ENCODE data around the gene ZBTB49.

The ZBTB49 gene

GRCh38 chr4:4284827-4285618 is 5.0 kb upstream of the ZBTB49 start:
- DNase-seq, result no peak

GRCh38 chr4:4288098-4288497 is 2.0 kb upstream of the ZBTB49 start:
- no peak for DNase-seq

DNA sequence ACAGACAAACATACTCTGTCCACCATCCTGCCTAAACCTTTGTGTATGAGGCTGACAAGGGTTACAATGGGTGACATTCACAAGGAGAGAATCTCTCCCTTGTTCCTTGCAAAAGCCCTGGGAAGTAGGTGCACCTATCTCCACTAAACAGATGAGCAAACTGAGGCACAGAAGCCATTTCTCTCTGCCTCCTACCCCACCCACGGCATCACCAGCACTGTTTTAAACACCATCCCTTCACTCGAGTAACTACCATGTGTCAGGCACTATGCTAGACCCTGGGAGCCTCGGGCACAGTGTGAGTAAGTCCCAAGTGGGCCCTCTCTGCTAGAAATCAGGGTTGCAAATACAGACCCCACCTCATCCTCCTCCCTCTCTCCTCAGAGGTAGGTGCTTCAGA is 996 bp upstream of the ZBTB49 start:
- DNase-seq, result no peak

- no peak for DNase-seq
Observed at GRCh38 chr4:4289597-4289940, 482 bp upstream of the ZBTB49 start.

- no peak for DNase-seq
Observed at GRCh38 chr4:4293279-4293678, 3.2 kb downstream of the ZBTB49 start.

GRCh38 chr4:4296283-4296846 is 6.3 kb downstream of the ZBTB49 start:
- no peak for DNase-seq

- no peak for DNase-seq
Observed at GRCh38 chr4:4299006-4299405, 9.0 kb downstream of the ZBTB49 start.

DNA sequence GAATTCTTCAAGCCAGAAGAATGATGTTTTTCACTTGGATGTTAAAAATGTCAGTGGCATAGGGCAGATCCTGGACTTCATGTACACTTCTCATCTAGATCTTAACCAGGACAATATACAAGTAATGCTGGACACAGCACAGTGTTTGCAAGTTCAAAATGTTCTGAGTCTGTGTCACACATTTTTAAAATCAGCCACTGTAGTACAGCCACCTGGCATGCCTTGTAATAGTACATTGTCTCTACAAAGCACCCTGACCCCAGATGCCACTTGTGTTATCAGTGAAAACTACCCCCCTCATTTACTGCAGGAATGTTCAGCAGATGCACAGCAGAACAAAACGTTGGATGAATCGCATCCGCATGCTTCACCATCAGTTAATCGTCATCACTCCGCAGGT is 11.9 kb downstream of the ZBTB49 start:
- no peak for DNase-seq

- DNase-seq, result no peak
Observed at GRCh38 chr4:4302416-4302815, 12.4 kb downstream of the ZBTB49 start.

DNA sequence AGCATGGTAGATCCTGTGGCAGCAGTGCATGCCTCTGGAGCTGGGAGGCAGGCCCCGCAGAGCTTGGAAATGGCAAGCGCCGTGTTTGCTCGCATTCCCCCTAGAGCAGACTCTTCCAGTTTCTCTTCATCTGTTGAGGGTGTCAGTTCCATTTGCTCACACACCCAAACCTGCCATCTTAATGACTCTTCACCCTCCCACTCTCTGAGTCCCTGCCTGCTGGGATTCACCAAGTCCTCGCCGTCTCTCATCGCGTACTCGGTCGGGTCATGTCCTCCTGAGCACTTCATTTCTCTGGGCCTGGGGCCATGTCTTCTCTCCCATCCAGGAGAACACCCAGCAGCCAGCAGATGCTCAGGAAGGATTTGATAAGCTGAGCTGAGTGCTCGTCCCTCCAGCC is 16.9 kb downstream of the ZBTB49 start:
- no peak for DNase-seq

DNA sequence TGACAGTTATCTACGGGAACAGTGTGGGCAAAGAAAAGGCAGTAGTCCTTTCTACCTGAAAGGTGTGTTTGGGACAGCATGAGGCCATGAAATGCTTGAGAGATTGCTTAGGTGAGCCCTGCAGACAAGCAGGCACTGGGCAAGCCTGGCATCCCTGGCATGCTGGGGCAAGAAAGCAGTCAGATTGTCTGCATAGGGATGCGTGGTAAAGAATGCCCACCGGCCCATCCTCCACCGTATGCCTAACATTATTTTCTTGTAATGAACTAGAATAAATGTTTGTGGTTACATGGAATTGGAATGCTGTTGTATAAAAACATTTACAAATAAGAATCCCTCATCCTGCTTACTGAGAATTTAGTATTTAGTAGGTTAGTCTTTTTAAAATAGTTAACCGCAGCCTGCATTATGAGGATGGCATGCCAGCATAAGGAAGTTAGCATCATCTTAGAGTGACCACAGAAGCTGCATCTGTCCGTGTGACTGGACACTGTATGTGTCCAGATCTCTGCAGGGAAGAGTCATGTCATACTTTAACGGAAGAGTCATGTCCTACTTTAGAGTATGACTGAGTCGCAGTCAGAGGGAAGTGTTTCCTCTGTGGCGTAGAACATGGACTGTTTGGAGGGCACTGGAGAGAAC is 18.9 kb downstream of the ZBTB49 start:
- DNase-seq, result no peak

GRCh38 chr4:4311193-4311592 is 21.1 kb downstream of the ZBTB49 start:
- DNase-seq, result no peak

DNA sequence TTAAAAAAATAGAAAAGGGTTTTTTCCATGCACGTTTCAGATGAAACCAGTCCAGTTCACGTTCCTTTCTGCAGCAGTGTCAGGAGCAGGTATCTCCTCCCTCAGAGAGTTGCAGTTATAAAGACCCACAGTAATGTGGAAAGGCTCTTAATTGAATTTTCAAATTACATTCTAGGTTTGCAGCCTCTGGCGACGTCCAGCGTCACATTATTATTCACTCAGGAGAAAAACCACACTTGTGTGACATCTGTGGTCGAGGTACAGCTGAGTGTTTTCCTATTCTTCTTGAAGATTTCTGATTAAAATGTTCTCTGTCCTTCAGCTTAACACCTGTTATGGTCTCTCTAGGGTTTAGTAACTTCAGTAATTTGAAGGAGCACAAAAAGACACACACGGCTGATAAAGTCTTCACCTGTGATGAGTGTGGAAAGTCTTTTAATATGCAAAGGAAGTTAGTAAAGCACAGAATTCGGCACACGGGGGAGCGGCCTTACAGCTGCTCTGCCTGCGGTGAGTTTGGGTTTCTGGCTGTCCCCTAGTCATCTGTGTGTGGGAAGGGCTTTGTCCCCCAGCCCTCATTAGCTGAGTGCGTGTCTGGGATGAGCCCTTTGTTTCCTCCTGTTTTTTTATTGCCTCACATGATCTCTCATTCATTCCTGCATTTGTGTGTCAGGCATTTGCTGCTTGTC is 25.6 kb downstream of the ZBTB49 start:
- no peak for DNase-seq

- DNase-seq, result no peak
Observed at GRCh38 chr4:4316150-4316495, 26.1 kb downstream of the ZBTB49 start.

GRCh38 chr4:4317496-4318232 is 27.6 kb downstream of the ZBTB49 start:
- DNase-seq, result no peak

- DNase-seq, result no peak
Observed at GRCh38 chr4:4320528-4320927, 30.5 kb downstream of the ZBTB49 start.

- DNase-seq, result no peak
Observed at GRCh38 chr4:4320951-4321714, 31.1 kb downstream of the ZBTB49 start.

DNA sequence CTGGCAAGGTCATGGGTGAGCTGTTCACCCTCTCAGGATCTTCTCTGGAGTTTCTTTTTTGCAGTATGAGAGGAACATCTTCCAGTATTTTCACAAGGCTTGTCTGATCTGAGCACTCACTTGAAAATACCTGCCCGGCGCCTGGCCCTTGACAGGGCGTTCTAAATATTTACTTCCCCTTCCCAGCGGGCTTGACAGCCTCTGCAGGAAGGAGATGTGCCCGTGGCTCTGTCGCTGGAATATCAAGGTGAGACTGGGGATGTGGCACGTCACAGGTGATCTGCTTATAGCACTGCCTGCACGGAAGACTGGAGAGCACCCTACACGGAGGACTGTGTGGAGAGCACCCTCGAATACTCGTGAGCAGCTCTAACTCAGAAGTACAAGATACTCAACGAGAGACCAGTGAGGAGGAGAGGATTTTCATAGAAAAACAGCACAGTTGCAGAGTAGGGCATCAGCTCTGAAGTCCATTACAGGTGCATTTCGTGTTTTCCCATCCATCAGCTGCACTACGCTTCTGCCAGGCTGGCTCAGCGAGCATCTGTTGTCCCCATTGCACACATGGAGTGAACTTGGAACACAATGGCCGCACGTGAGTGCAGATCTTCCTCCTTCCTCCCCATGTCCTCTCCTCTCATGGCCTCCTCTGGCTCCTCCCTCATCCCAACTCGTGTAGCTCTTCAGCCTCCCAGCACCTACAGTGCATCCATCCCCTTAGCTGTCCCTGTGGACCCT is 32.1 kb downstream of the ZBTB49 start:
- DNase-seq, result no peak

GRCh38 chr4:4323705-4324534 is 33.9 kb downstream of the ZBTB49 start:
- no peak for DNase-seq

DNA sequence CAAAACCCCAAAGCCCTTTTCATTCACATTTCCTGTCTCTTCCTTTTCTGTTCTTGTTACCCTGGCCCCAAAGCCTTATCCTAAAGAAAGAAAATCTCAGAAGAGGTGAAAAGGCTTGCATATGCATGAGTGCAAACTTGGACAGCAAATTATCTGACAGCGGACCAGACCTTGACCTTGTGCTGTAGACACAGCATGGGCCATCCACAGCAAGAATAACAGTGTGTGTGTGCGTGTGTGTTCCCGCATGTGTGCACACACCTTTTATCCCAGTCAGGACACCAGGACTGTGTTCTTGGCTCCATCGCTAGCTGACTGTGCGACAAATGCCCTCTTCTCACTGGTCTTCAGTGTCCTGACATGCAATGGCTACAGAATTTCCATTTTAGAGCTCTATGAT is 35.3 kb downstream of the ZBTB49 start:
- DNase-seq, result no peak

- no peak for DNase-seq
Observed at GRCh38 chr4:4326166-4326565, 36.1 kb downstream of the ZBTB49 start.
